GM18909 (cell line): ENCODE measurements around the gene MYO6.

ENCODE experiments used
- ATAC-seq: cut with Tn5 transposase; IDR thresholded peaks from one replicate; pipeline ENCODE4 v1.9.1; 2021; ENCODE audit warnings: mild to moderate bottlenecking; ENCODE audit not compliant: unreplicated experiment, poor library complexity

Gene MYO6

DNA sequence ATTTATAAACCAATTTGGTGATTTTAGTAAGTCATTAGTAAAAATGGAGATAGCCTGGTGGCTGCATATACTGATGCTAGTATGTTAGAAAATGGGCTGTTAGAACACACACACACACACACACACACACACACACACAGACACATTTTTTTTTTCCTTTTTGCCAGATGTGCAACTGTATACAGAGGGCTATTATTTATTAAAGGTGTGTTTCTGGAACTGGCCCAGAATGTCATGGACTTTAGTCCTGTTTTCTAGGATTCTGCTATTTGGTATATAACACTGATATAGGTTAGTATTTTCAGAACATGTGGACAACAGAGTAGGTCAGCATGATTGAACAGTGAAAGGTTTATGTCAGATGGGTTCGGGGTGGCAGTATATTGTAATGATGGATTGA lies 12.4 kb downstream of the MYO6 start:
- ATAC-seq, result no peak

DNA sequence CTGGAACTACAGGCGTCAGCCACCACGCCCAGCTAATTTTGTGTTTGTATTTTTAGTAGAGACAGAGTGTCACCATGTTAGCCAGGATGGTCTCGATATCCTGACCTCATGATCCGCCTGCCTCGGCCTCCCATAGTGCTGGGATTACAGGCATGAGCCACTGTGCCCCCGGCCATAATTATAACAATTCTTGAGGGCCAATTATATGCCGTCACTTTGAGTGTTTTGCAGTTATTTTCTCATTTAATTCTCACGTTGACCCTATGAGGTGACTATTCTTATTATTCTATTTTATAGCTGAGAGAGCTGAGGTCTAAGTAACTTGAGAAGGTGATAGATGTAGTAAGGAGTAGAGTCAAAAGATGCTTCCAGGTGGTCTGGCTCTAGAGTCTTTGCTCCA lies 13.0 kb downstream of the MYO6 start:
- ATAC-seq, result no peak

DNA sequence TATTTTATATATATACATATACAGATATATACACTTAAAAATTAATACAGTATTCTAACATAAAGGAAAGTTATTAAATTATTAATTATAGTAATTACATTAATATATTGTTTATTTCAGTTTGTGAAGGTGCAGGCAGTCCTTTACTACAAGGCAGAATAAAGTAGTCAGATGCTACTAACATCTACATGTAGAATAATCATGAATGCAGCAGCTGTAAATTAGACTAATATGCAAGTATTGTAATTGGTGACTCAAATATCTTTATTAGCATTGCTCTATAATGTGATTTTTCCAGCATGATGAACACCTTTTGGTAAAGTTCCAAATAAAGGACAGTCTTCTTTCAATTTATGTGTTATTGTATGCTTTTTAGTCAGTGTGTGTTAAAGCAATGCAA lies 17.3 kb downstream of the MYO6 start:
- ATAC-seq, result no peak

DNA sequence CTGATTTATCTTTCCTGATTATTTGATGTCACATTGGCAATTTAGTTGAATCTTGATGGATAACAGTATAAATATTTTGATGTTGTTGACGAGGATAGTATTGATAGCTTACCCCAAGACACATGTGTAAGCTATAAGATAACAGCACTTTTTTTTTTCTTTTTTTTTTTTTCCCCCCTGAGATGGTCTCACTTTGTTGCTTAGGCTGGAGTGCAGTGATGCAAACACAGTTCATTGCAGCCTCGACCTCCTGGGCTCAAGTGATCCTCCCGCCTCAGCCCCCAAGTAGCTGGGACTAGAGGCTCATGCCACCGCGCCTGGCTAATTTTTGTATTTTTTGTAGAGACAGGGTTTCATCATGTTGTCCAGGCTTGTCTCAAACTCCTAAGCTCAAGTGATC lies 21.8 kb downstream of the MYO6 start:
- no peak for ATAC-seq

DNA sequence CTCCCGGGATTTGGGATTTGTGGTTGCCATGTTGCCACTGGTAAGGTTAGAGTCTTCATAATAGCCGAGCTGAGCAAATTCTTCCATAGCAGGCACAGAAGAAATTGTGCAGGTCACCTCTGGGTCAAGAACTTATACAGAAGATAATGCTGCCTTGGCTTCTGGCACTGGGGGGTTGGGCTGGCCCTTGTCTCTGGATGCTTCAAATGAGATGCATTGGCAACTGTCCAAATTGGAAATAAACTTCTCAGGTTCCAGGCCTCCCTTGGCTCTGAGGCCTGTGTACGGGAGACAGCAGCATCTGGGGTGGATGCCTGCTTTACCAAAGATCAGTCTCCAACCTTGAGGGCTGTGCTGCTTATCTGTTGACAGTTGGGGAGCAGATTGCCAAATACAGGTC lies 26.2 kb downstream of the MYO6 start:
- ATAC-seq, result no peak

DNA sequence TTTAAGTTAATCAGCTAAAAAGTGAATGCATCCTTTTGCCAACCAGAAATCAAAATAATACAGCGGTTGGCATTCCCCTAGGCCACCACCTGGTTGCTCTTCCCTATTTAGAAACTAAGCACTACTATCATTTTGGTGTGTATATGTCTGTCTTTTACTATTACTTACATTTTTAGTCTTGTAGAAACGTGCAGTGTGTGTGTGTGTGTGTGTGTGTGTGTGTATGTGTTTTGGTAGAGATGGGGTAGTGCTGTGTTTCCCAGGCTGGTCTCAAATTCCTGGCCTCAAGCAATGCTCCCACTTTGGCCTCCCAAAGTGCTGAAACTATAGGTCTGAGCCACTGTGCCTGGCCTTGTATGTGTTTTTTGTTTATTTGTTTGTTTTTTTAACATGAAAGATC lies 27.4 kb downstream of the MYO6 start:
- ATAC-seq, result no peak

DNA sequence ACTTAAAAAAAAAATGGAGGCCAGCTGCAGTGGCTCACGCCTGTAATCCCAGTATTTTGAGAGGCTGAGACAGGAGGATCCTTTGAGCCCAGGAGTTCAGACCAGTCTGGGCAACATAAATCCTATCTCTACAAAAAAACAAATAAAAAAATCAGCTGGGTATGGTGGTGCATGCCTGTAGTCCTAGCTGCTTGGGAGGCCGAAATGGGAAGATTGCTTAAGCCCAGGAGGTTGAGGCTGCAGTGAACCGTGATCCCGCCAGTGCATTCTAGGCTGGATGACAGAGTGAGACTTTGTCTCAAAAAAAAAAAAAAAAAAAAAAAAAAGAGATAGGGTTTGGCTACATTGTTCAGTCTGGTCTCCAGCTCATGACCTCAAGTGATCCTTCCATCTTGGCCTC lies 29.7 kb downstream of the MYO6 start:
- ATAC-seq, result no peak

DNA sequence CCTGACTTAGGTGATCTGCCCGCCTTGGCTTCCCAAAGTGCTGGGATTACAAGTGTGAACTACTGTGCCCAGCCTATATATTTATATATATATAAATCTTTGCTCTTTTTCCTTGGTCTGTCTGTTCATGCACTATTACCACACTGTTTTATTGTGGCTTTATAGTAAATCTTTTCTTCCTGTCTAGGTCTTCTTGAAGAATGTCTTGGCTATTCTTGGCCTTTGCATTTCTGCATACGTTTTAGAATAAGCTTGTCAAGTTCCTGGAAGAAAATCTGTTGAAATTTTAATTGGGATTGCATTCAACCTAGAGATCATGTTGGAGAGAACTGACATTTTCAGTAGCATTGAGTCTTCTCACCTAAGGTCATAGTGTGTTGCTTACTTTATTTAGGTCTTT lies 37.1 kb downstream of the MYO6 start:
- no peak for ATAC-seq

DNA sequence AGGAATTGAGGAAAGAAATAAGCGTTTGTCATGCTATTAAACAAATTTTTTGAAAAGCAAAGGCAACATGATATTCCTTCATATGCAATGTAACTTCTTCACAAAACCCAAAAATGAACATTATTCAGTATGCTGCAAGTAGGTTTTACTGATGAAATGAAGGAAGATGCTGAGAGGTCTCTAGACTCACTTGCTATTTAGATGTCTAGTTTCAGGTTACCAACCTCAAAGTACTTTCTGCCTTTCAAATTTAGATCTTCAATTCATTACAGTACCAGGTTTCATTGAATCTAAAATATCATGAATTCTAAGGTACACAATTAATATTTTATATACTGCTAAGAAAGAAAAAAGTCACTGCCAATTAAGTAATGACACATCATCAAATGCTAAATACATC lies 39.9 kb downstream of the MYO6 start:
- no peak for ATAC-seq

DNA sequence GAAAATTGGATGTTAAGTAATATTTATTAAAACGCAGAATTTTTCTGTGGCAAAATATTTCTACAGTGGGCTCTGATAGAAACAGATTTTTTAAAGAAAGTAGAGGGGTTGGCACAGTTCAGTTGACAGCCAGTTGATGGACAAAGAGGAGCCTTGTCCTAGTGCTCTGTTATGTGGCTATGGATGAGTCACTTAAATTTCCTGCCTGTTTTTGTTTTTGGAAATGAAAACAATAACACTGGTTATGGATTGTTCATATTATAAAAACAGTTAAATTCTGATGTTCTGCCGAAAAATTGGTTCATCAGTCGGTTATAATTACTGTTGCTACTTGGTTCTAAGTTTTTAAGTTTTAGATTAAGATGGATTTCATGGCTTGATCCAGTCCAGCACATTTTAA lies 42.8 kb downstream of the MYO6 start:
- no peak for ATAC-seq

DNA sequence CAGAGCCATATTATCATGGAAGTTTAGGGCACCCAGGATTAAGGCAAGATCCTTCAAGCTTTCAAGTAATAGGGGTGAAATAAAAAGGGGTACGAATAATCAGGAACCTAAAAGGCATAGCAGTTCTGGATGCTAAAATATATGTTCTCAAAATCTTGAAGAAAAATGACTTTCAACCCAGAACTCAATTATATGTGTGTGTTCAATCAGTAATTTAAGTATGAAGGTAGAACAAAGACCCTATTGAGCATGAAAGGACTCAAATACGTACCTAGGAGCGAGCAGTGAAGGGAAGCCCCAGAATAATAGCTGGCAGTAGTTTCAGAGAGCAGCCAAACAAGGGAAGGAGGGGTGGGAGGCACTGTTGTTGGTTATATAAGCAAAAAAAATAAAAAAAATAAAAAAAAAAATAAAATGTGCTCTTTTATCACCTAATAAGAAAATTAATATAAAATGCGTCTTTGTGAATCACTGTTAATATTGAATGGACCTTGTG lies 45.4 kb downstream of the MYO6 start:
- ATAC-seq, result no peak

DNA sequence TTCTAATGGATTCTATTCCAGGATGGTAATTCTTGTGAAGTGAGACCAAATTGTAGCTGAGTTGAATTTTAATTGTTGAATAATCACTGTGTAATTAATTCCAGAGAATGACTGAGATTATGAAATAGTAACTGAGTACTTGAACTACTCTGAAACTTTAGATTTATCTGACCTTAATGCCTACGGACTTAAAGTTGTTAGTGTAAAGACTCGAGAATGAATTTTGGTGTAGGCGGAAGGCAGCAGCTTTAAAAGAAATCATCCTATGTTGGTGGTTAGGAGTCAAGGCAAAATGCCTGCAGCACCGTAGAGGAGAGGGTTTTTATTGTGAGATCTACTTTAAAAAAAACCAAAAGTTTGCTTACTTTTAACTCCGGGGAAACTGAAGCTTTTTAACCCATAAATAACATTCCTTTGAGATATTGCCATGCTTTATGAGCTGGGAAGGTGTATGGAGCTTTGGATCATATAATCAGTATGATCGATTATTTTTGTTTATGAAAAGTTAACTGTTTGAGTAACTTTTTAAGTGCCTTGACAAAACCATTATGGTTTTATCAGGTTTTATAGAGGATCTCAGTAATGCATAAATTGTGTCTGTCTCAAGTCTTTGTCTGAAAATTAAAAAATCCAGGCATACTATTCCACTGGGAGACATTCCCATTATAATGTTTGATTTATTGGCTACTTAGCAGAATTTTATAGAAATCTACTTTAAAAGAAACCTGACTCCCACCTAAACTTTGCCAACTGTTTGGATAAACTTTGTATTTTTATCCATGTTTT lies 46.1 kb downstream of the MYO6 start:
- no peak for ATAC-seq

DNA sequence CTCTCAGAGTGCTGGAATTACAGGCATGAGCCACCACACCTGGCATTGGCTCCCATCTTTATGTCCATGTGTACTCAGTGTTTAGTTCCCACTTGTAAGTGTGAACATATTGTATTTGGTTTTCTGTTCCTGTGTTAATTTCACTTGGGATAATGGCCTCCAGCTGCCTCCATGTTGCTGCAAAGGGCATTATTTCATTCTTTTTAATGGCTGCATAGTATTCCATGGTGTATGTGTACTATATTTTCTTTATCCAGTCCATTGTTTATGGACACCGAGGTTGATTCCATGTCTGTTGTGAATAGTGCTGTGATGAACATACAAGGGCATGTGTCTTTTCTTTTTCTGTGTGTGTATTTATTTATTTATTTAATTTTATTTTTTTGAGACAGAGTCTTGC lies 47.7 kb downstream of the MYO6 start:
- no peak for ATAC-seq

DNA sequence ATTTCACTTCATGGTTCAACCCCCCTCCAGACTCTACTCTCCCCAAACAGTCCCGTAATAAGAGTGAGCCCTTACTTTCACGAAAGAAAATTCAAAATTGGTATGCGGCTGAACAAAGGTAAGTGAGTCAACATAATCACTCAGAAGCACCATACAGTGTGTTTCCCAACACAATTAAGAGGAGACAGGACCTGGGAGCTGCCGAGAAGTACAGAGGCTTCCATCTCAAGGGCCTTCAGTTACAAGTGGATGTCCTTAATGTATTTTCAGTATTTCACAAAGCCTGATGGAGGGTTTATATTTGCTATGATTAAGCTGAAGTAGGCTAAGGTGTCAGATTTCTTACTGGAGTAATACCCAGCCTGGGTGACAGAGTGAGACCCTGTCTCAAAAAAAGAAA lies 51.1 kb downstream of the MYO6 start:
- ATAC-seq, result no peak

DNA sequence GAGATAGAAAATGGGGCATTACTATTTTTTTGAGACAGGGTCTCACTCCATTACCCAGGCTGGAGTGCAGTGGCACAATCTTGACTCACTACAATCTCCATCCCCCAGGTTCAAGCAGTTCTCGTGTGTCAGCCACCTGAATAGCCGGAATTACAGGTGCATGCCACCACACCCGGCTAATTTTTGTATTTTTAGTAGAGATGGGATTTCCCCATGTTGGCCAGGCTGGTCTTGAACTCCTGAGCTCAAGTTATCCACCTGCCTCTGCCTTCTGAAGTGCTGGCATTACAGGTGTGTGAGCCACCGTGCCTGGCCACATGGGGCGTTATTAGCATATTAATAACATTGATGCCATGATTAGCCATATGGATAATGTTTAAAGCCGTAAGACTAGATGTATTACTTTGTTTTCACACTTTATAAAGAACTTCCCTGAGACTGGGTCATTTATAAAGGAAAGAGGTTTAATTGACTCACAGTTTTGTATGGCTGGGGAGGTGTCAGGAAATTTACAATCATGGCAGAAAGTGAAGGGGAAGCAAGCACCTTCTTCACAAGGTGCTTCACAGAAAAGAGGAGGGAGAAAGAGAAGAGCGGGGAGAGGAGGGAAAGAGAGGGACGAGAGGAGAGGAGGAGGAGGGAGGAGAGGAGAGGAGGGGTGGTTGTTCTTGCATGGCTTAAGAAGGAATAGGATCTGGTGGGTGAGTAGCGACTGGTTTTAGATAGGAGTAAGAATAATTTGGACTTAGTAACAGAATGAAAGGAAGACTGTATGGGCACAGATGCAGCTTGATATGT lies 51.9 kb downstream of the MYO6 start:
- no peak for ATAC-seq

DNA sequence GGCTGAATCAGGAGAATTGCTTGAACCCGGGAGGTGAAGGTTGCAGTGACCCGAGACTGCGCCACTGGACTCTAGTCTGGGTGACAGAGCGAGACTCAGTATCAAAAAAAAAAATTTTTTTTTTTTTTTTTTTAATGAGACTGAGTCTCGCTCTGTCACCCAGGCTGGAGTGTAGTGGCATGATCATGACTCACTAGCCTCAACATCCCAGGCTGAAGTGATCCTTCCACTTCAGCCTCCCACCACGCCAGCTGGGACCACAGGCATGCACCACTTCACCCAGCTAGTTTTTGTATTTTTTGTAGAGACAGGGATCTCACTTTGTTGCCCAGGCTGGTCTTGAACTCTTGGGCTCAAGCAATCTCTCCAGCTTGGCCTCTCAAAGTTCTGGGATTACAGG lies 53.3 kb downstream of the MYO6 start:
- no peak for ATAC-seq

DNA sequence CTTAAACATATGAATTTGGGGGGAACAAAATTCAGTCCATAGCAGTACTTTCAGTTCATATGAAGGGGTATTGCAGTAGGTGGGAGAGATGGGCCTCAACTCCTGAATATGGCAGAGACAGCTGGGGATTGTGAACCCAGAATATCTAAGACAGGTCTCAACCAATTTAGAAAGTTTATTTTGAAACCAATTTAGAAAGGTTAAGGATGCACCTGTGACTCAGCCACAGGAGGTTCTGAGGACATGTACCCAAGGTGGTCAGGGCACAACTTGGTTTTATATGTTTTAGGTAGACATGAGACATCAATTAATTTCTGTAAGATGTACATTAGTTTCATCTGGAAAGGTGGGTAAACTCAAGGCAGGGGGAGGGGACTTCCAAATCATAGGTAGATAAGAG lies 59.5 kb downstream of the MYO6 start:
- ATAC-seq, result no peak

DNA sequence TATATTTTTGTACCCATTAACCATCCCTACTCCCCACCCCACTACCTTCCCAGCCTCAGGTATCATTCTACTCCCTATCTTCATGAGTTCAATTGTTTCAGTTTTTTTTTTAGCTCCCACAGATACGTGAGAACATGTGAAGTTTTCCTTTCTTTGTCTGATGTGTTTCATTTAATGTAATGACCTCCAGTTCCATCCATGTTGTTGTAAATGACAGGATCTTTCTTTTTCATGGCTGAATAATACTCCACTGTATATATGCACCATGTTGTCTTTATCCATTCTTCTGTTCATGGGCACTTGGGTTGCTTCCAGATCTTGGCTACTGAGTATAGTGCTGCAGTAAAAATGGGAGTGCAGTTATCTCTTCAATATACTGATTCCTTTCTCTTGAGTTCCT lies 63.5 kb downstream of the MYO6 start:
- no peak for ATAC-seq

DNA sequence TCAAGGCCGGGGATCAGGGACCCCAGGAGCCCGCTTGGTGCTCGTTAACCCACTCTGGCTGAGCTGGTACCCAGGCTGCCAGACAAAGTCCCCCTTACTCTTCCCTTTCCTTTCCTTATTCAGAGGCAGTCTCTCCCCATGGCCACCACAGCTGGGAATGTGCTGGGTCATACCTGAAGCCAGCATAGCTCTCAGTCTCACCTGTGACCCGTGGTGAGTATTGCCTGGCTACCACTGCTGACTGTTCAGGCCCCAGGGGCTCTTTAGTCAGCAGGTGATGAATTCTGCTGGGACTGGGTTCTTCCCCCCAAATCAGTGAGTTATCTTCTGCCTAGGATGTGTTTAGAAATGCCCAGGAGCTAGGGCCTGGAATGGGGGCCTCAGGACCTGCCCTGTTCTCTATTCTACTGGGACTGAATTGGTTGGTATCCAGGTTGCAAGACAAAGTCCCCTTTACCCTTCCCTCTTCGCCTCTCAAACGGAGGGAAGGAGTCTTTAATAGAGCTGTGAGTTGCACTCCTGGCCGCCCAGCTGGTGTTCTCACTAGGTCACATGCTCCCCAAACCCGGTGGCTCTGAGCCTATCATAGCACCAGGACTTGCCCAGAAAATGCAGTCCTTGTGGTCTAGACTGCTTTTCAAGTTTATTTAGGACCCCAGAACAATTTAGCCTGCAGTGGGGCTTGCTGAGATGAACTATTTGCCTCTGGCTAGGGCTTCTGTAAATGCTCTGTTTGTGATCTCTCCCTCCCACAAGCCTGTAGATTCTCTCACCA lies 64.6 kb downstream of the MYO6 start:
- ATAC-seq, result no peak

DNA sequence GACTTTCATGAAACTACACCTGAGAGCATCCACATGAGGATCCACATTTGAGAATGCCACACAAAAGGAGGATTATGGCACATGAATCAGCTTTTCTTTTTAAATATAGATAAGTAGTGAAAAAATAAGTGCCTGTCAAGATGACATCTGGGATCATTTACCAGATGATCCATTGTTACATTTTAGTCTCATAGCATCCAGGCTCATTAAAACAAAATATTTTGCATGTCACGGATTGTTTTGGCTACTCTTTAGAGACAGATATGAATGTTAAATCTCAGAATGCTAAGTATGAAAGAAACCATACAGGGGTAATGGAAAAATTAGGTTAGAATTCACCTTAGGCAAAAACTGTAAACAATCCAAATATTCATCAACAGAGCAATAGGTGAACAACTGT lies 66.7 kb downstream of the MYO6 start:
- ATAC-seq, result no peak
